ENCODE measurements around the gene UBE2M. TPM values are rescaled to one million over a fixed set of nuclear protein-coding genes. Genes with fewer than 3 reads are reported as not detected.

UBE2M gene
- total RNA-seq, 1 experiment from 2014 or later: 133 TPM

- POLR2A ChIA-PET: no interaction called here
- no peaks in the 10 kb centered on the region for H3K4me1 Mint-ChIP-seq (ENCODE audit: low read depth, unreplicated experiment)
- BruUV-seq (replicated peaks): no TSS peak
- no peak for DNase-seq
- H3K27ac Mint-ChIP-seq (ENCODE audit: unreplicated experiment): no peak overlapping the region
- Histone ChIP-seq H3K4me3 (ENCODE audit: low read depth, low read length) (no peak overlapping the region), H3K4me1 (no peaks in the 10 kb centered on the region), H3K27me3 (replicated peaks; ENCODE audit: control insufficient read depth, insufficient read depth, low read length) (no peaks in the 10 kb centered on the region), H3K9me3 (no peaks in the 10 kb centered on the region), H3K36me3 (ENCODE audit: control insufficient read depth, insufficient read depth, low read length) (no peaks in the 10 kb centered on the region)
- H3K36me3 Mint-ChIP-seq (ENCODE audit: insufficient read depth, unreplicated experiment): no peaks in the 10 kb centered on the region
- CTCF ChIA-PET: no interaction called here
- H3K4me3 Mint-ChIP-seq (ENCODE audit: unreplicated experiment): no peak overlapping the region
- intact Hi-C loops (cut with micrococcal nuclease; ENCODE audit: unreplicated experiment): no loop called here
- H3K9me3 Mint-ChIP-seq (ENCODE audit: unreplicated experiment): no peaks in the 10 kb centered on the region
- no peak for TF ChIP-seq CTCF (IDR thresholded peaks at IDR 0.05; ENCODE audit: insufficient read depth in 1 of 2, low read depth in 1 of 2, low read length in 1 of 2, severe bottlenecking in 1 of 2, unreplicated experiment in 1 of 2)
- peaks cover 6% of the 10 kb centered on the region for H3K27me3 Mint-ChIP-seq (ENCODE audit: insufficient read depth, unreplicated experiment)
These were observed 27.2 kb downstream of the UBE2M start for GRCh38 chr19:58531034-58531840.

- ChIA-PET CTCF (no interaction called here), POLR2A (no interaction called here)
- no peak overlapping the region for H3K27ac Mint-ChIP-seq (ENCODE audit: unreplicated experiment)
- Histone ChIP-seq H3K9me3 (no peaks in the 10 kb centered on the region), H3K27me3 (replicated peaks; ENCODE audit: control insufficient read depth, insufficient read depth, low read length) (no peaks in the 10 kb centered on the region), H3K4me3 (ENCODE audit: low read depth, low read length) (no peak overlapping the region), H3K36me3 (ENCODE audit: control insufficient read depth, insufficient read depth, low read length) (no peaks in the 10 kb centered on the region), H3K4me1 (no peaks in the 10 kb centered on the region)
- H3K36me3 Mint-ChIP-seq (ENCODE audit: insufficient read depth, unreplicated experiment): no peaks in the 10 kb centered on the region
- DNase-seq: no peak
- no peaks in the 10 kb centered on the region for H3K9me3 Mint-ChIP-seq (ENCODE audit: unreplicated experiment)
- H3K4me1 Mint-ChIP-seq (ENCODE audit: low read depth, unreplicated experiment): no peaks in the 10 kb centered on the region
- peaks cover 6% of the 10 kb centered on the region for H3K27me3 Mint-ChIP-seq (ENCODE audit: insufficient read depth, unreplicated experiment)
- no TSS peak for BruUV-seq (replicated peaks)
- H3K4me3 Mint-ChIP-seq (ENCODE audit: unreplicated experiment): no peak overlapping the region
- TF ChIP-seq CTCF (IDR thresholded peaks at IDR 0.05; ENCODE audit: insufficient read depth in 1 of 2, low read depth in 1 of 2, low read length in 1 of 2, severe bottlenecking in 1 of 2, unreplicated experiment in 1 of 2): no peak
- intact Hi-C loops (cut with micrococcal nuclease; ENCODE audit: unreplicated experiment): no loop called here
These were observed 29.0 kb downstream of the UBE2M start for GRCh38 chr19:58529405-58529804.

- H3K4me1 Mint-ChIP-seq (ENCODE audit: low read depth, unreplicated experiment): peaks cover 20% of the 10 kb centered on the region
- Histone ChIP-seq H3K36me3 (ENCODE audit: control insufficient read depth, insufficient read depth, low read length) (no peaks in the 10 kb centered on the region), H3K27me3 (replicated peaks; ENCODE audit: control insufficient read depth, insufficient read depth, low read length) (no peaks in the 10 kb centered on the region), H3K4me1 (peaks cover 13% of the 10 kb centered on the region), H3K9me3 (no peaks in the 10 kb centered on the region), H3K4me3 (ENCODE audit: low read depth, low read length) (no peak overlapping the region)
- no peak for DNase-seq
- POLR2A ChIA-PET: no interaction called here
- no peak for TF ChIP-seq CTCF (IDR thresholded peaks at IDR 0.05; ENCODE audit: insufficient read depth in 1 of 2, low read depth in 1 of 2, low read length in 1 of 2, severe bottlenecking in 1 of 2, unreplicated experiment in 1 of 2)
- no peak overlapping the region for H3K4me3 Mint-ChIP-seq (ENCODE audit: unreplicated experiment)
- H3K9me3 Mint-ChIP-seq (ENCODE audit: unreplicated experiment): no peaks in the 10 kb centered on the region
- H3K36me3 Mint-ChIP-seq (ENCODE audit: insufficient read depth, unreplicated experiment): peaks cover 16% of the 10 kb centered on the region
- no TSS peak for BruUV-seq (replicated peaks)
- no peak overlapping the region for H3K27ac Mint-ChIP-seq (ENCODE audit: unreplicated experiment)
- H3K27me3 Mint-ChIP-seq (ENCODE audit: insufficient read depth, unreplicated experiment): no peaks in the 10 kb centered on the region
- intact Hi-C loops (cut with micrococcal nuclease; ENCODE audit: unreplicated experiment): no loop called here
- CTCF ChIA-PET: no interaction called here
These were observed 35.7 kb downstream of the UBE2M start for GRCh38 chr19:58522709-58523108.

Measured in Caco-2 (cell line).